DOHH2 (cell line): ENCODE data around the gene NID1.

Experiments used
- H3F3A ChIP-seq: fragments of 200-600 bp; sonication (generic), shearing (Covaris generic); 2 replicates; pipeline ENCODE4 v1.6.0; 2016; ENCODE audit warnings: antibody characterized with exemption, mild to moderate bottlenecking; ENCODE audit not compliant: control insufficient read depth, insufficient read depth
- H3K27ac ChIP-seq: fragments of 200-600 bp; sonication (generic); 2 replicates; pipeline ENCODE4 v1.5.1; 2014; ENCODE audit warnings: low read depth, mild to moderate bottlenecking, low read length, moderate library complexity
- H3K27me3 ChIP-seq: fragments of 200-600 bp; sonication (generic); 2 replicates; pipeline ENCODE4 v1.6.1; 2014; ENCODE audit warnings: mild to moderate bottlenecking, low read length, mixed read lengths; ENCODE audit not compliant: control insufficient read depth
- H3K36me3 ChIP-seq: fragments of 200-600 bp; sonication (generic); 2 replicates; pipeline ENCODE4 v1.6.1; 2014; ENCODE audit warnings: mild to moderate bottlenecking, low read length, moderate library complexity, mixed read lengths; ENCODE audit not compliant: control insufficient read depth
- H3K4me1 ChIP-seq: fragments of 200-600 bp; sonication (generic); 2 replicates; pipeline ENCODE4 v1.6.1; 2014; ENCODE audit warnings: mild to moderate bottlenecking, low read length, mixed read lengths; ENCODE audit not compliant: control insufficient read depth
- H3K4me2 ChIP-seq: fragments of 200-600 bp; sonication (generic); 2 replicates; pipeline ENCODE4 v1.6.0; 2014; ENCODE audit warnings: mild to moderate bottlenecking, low read length, moderate library complexity
- H3K4me3 ChIP-seq: fragments of 200-600 bp; sonication (generic); 2 replicates; pipeline ENCODE4 v1.5.1; 2014; ENCODE audit warnings: mild to moderate bottlenecking, low read length, mixed read lengths
- H3K79me2 ChIP-seq: fragments of 200-600 bp; sonication (generic); 2 replicates; pipeline ENCODE4 v1.6.1; 2014; ENCODE audit warnings: mild to moderate bottlenecking, low read length, mixed read lengths; ENCODE audit not compliant: control insufficient read depth
- H3K9me2 ChIP-seq: fragments of 200-600 bp; sonication (generic); replicated peaks from 2 replicates; pipeline ENCODE4 v1.6.1; 2014; ENCODE audit warnings: mild to moderate bottlenecking, low read length, mixed read lengths; ENCODE audit not compliant: control insufficient read depth
- H3K9me3 ChIP-seq: fragments of 200-600 bp; sonication (generic); 2 replicates; pipeline ENCODE4 v1.6.1; 2014; ENCODE audit warnings: antibody characterized with exemption, low read length, mixed read lengths; ENCODE audit not compliant: control insufficient read depth, insufficient read depth
- H4K20me1 ChIP-seq: fragments of 200-600 bp; sonication (generic); 2 replicates; pipeline ENCODE4 v1.6.0; 2014; ENCODE audit warnings: low read depth, mild to moderate bottlenecking, antibody characterized with exemption, low read length, moderate library complexity; ENCODE audit not compliant: control insufficient read depth, insufficient read depth
- CTCF ChIP-seq: fragments of 200-600 bp; sonication (generic); IDR thresholded peaks from one replicate; pipeline ENCODE4 v1.5.1; 2014; ENCODE audit warnings: antibody characterized with exemption, mild to moderate bottlenecking, low read depth, low read length; ENCODE audit not compliant: poor library complexity, severe bottlenecking
- EZH2phosphoT487 ChIP-seq: fragments of 200-600 bp; sonication (generic); IDR thresholded peaks from 2 replicates; pipeline ENCODE4 v1.6.1; 2017; ENCODE audit warnings: borderline replicate concordance, mild to moderate bottlenecking, antibody characterized with exemption, low read length, moderate library complexity, mixed read lengths

The NID1 gene

DNA sequence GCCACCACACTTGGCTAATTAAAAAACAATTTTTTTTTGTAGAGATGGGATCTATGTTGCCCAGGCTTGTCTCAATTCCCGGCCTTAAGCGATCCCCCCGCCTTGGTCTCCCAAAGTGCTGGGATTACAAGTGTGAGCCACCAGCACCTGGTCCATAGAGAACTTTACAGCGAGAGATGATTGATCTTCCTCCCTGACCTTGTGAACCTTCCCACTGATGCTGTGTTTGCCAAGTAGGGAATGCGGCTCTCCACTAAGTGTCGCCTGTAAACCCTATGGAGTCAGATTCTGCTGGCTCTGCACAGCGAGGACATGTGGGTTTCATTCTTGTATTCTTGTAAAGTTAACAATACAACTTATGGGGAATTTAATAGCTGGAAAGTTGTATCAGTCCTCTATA lies 116.9 kb downstream of the NID1 start:
- Histone ChIP-seq H4K20me1 (no peaks in the 10 kb centered on the region), H3K27me3 (0 out of 2 replicates have a peak, but pooled peaks cover 5% of the 10 kb centered on the region), H3K4me1 (peaks cover 5% of the 10 kb centered on the region), H3K4me2 (no peak overlapping the region), H3F3A (no peaks in the 10 kb centered on the region), H3K27ac (no peak overlapping the region), H3K36me3 (no peaks in the 10 kb centered on the region), H3K79me2 (no peaks in the 10 kb centered on the region), H3K9me2 (no peaks in the 10 kb centered on the region), H3K4me3 (no peak overlapping the region), H3K9me3 (no peaks in the 10 kb centered on the region)
- TF ChIP-seq EZH2phosphoT487 (no peak), CTCF (no peak)

GRCh38 chr1:235946571-235946981 lies 118.3 kb downstream of the NID1 start:
- Histone ChIP-seq H4K20me1 (no peaks in the 10 kb centered on the region), H3K79me2 (no peaks in the 10 kb centered on the region), H3K4me1 (peaks cover 3% of the 10 kb centered on the region), H3F3A (no peaks in the 10 kb centered on the region), H3K36me3 (no peaks in the 10 kb centered on the region), H3K4me3 (no peak overlapping the region), H3K4me2 (no peak overlapping the region), H3K27me3 (0 out of 2 replicates have a peak, but pooled peaks cover 5% of the 10 kb centered on the region), H3K9me3 (no peaks in the 10 kb centered on the region), H3K27ac (no peak overlapping the region), H3K9me2 (no peaks in the 10 kb centered on the region)
- TF ChIP-seq CTCF (peak; percentile 8), EZH2phosphoT487 (no peak)

DNA sequence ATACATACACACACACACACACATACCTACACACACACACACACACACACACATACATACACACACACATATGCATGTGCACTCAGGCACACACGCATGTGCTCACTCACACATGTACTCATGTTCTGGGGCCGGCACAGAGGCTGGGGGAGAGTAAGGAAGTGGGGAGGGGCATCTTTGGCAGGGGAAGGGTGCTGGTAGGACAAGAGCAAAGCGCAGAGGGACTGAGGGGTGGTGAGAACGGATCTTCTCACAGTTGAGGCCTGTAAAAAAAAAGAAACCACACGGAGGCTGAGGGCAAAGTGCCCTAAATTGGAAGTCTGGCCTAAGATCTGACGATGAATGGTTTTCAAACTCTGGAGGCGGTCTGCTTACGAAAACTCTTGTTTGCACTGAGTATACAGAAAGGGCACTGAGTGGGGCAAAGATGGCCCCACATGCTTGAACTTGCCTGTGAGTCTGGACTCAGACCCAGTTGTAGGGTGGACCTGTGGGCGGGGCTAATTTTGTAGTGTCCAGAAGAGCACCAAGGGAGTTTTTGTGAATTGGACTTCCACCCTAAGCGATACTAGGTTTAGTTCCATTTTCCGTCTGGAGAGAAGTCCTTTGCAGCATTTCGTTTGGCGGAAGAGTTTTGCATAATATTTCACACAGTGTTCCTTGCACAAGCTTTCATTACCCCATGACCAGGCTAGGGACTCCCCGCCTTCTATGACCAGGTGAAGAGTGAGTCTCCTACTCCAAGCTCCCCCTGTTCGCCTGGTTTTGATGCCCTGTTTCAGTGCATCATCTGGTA lies 118.9 kb downstream of the NID1 start:
- Histone ChIP-seq H3K36me3 (no peaks in the 10 kb centered on the region), H3K9me3 (no peaks in the 10 kb centered on the region), H3K4me3 (no peak overlapping the region), H3K9me2 (no peaks in the 10 kb centered on the region), H4K20me1 (no peaks in the 10 kb centered on the region), H3K27ac (no peak overlapping the region), H3K27me3 (0 out of 2 replicates have a peak, but pooled peaks cover 5% of the 10 kb centered on the region), H3K79me2 (no peaks in the 10 kb centered on the region), H3K4me1 (peaks cover 3% of the 10 kb centered on the region), H3F3A (no peaks in the 10 kb centered on the region), H3K4me2 (no peak overlapping the region)
- TF ChIP-seq CTCF (no peak), EZH2phosphoT487 (no peak)
